Endothelial cell of umbilical vein (primary cell): Measurements from ENCODE around the gene TFPI2.

Experiments
- CTCF ChIP-seq, 2 donors: IDR thresholded peaks; 1 replicate in 1 of 2; 2 replicates in 1 of 2; pipeline ENCODE4 v1.5.1; 2011; ENCODE audit warnings: low read length in 2 of 2, mild to moderate bottlenecking in 2 of 2, moderate library complexity in 2 of 2, control low read depth in 1 of 2, inconsistent platforms in 1 of 2, low read depth in 1 of 2; ENCODE audit not compliant: insufficient read depth in 1 of 2; ENCODE audit errors: extremely low read depth in 1 of 2
- EZH2 ChIP-seq: IDR thresholded peaks from 2 replicates; pipeline ENCODE4 v1.6.1; 2012; ENCODE audit warnings: borderline replicate concordance, low read depth, mild to moderate bottlenecking, moderate library complexity, low read length, inconsistent platforms; ENCODE audit not compliant: severe bottlenecking
- FOS ChIP-seq: IDR thresholded peaks from 2 replicates; pipeline ENCODE4 v1.6.1; 2011; ENCODE audit warnings: mild to moderate bottlenecking, low read length, moderate library complexity, borderline replicate concordance; ENCODE audit not compliant: insufficient read depth
- GATA2 ChIP-seq: IDR thresholded peaks from 2 replicates; pipeline ENCODE4 v1.7.0; 2011; ENCODE audit warnings: low read depth, mild to moderate bottlenecking, moderate library complexity, mixed read lengths, low read length; ENCODE audit not compliant: insufficient read length, insufficient read depth
- JUN ChIP-seq: IDR thresholded peaks from 2 replicates; pipeline ENCODE4 v1.6.1; 2011; ENCODE audit warnings: borderline replicate concordance, low read depth; ENCODE audit not compliant: insufficient read length, insufficient read depth
- MAX ChIP-seq: IDR thresholded peaks from 2 replicates; pipeline ENCODE4 v1.6.1; 2011; ENCODE audit not compliant: insufficient read depth, insufficient read length
- MYC ChIP-seq: IDR thresholded peaks from one replicate; pipeline ENCODE4 v1.6.1; 2011; ENCODE audit warnings: mild to moderate bottlenecking, low read depth, low read length
- POLR2A ChIP-seq: IDR thresholded peaks from 2 replicates; pipeline ENCODE4 v1.6.1; 2012; ENCODE audit warnings: low read depth, mild to moderate bottlenecking, control low read depth, low read length
- POLR2AphosphoS5 ChIP-seq: IDR thresholded peaks from 2 replicates; pipeline ENCODE4 v1.6.1; 2012; ENCODE audit warnings: low read depth, mild to moderate bottlenecking, control low read depth, low read length, moderate library complexity; ENCODE audit not compliant: insufficient read depth

DNA sequence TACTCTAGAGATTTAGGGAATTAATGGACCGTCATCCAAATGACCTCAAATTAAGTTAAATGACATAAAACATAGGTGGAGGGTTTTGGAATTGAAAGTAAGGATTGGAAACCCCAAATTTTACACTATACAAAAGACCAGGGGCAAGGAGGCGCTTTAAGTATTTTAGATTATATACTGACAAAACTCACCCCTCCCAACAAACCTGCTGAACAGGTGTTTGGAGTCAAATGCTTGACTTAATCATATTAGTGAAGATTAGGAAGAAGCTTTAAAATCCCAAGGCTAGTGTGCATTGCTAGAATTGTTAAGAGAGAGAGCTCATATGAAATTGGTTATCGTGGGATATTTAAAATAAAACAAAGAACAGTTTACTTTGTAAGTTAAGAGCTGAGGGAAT is 15.7 kb upstream of the TFPI2 start, which contains the start of gene GNGT1:
- no peak for TF ChIP-seq MYC
- no peak for TF ChIP-seq EZH2
- TF ChIP-seq POLR2AphosphoS5: no peak
- no peak for TF ChIP-seq CTCF (IDR thresholded peaks at IDR 0.05; ENCODE audit: extremely low read depth in 1 of 2, insufficient read depth in 1 of 2, low read depth in 1 of 2, low read length in 2 of 2)
- TF ChIP-seq POLR2A: no peak
- TF ChIP-seq MAX: no peak
- no peak for TF ChIP-seq JUN
- TF ChIP-seq FOS: no peak
- no peak for TF ChIP-seq GATA2
